Testis (tissue), 3 donors: ENCODE measurements around the gene BMP7. TPM values are rescaled to one million over a fixed set of nuclear protein-coding genes. Genes with fewer than 3 reads are reported as not detected.
"Not testable (repeated sequence)": the region's sequence is repeated elsewhere in the genome, so short reads cannot be mapped to it uniquely, and the experiment has no call there.

Source experiments
- DNase-seq: peaks from one replicate; pipeline ENCODE4 v3.0.0-alpha.2; 2019
- H3K27ac ChIP-seq, 2 donors: fragments of 200-600 bp; sonication (generic); one replicate each; pipeline ENCODE4 v1.5.1; 2019
- H3K27me3 ChIP-seq: fragments of 200-600 bp; sonication (generic); one replicate; pipeline ENCODE4 v1.5.1; 2019
- H3K36me3 ChIP-seq: fragments of 200-600 bp; sonication (generic); one replicate; pipeline ENCODE4 v1.5.1; 2017; ENCODE audit warnings: low read depth; ENCODE audit errors: missing control alignments
- H3K4me1 ChIP-seq: fragments of 200-600 bp; sonication (generic); one replicate; pipeline ENCODE4 v1.5.1; 2019
- H3K4me3 ChIP-seq, 2 donors: fragments of 200-600 bp; sonication (generic); one replicate each; pipeline ENCODE4 v1.5.1; 2017 to 2019
- H3K9me3 ChIP-seq: fragments of 200-600 bp; sonication (generic); one replicate; pipeline ENCODE4 v1.5.1; 2017
- POLR2A ChIP-seq: fragments of 450-650 bp; IDR thresholded peaks from one replicate; pipeline ENCODE4 v1.6.1; 2017; ENCODE audit warnings: antibody characterized with exemption, mild to moderate bottlenecking, moderate library complexity
- WGBS, 2 donors: methylation state at CpG; one replicate each; pipeline ENCODE4 v1.1.5; 2018; 5-methylcytosine and 5-hydroxymethylcytosine counted together
- intact Hi-C: fragments of 100-400 bp; cut with DNase I; formaldehyde crosslinking; loops from one replicate; pipeline ENCODE4 v1.15.1; 2023; ENCODE audit warnings: low total_unique reads
- polyA plus RNA-seq: library from polyadenylated mRNA; stranded (reverse); fragments of 350-450 nt; fragmentation: Illumina TruSeq; extraction: RNeasy Lipid Tissue Mini Kit (QIAGEN cat#74804); gene quantifications from one replicate; pipeline ENCODE4 v1.2.3, GENCODE V29; 2014; ENCODE audit warnings: low read depth, low replicate concordance; ENCODE audit not compliant: insufficient read depth
- total RNA-seq, 2 donors: library from RNA; depleted of rRNA; stranded (reverse); fragments of >200 nt; gene quantifications; one replicate each; pipeline ENCODE4 v1.2.3, GENCODE V29; 2016
- TF ChIP-seq, protein P1 (sequence below), 3 experiments: fragments of 450-650 bp in 2 of 3; fragments of 200-600 bp in 1 of 3; sonication (generic) in 1 of 3; IDR thresholded peaks; one replicate each; pipeline ENCODE4 v1.5.1; 2016 to 2019; ENCODE audit warnings: antibody characterized with exemption in 3 of 3, mild to moderate bottlenecking in 2 of 3, moderate library complexity in 1 of 3

Gene BMP7
- total and polyA plus RNA-seq, 3 donors from 2014 or later = 2.4 to 7.1 (median 3.3) TPM

DNA sequence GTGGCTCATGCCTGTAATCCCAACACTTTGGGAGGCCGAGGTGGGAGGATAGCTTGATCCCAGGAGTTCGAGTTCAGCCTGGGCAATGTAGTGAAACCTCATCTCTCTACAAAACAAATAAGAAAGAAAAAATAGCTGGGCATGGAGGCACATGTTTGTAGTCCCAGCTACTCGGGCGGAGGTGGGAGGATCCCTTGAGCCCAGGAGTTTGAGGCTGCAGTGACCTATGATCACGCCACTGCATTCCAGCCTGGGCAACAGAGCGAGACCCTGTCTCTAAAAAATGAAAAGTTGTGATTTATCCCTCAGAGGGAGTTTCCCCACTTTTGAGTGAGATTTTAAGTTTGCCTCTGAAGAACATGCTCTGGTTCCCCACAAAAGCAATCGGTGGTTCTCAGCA is 17.4 kb upstream of the BMP7 start:
- no peaks in the 10 kb centered on the region for H3K4me1 ChIP-seq
- no peak overlapping the region for H3K27ac ChIP-seq
- no peak for DNase-seq
- no peaks in the 10 kb centered on the region for H3K36me3 ChIP-seq
- intact Hi-C loops = no loop called here
- H3K4me3 ChIP-seq = no peak overlapping the region
- TF ChIP-seq, protein P1, sequence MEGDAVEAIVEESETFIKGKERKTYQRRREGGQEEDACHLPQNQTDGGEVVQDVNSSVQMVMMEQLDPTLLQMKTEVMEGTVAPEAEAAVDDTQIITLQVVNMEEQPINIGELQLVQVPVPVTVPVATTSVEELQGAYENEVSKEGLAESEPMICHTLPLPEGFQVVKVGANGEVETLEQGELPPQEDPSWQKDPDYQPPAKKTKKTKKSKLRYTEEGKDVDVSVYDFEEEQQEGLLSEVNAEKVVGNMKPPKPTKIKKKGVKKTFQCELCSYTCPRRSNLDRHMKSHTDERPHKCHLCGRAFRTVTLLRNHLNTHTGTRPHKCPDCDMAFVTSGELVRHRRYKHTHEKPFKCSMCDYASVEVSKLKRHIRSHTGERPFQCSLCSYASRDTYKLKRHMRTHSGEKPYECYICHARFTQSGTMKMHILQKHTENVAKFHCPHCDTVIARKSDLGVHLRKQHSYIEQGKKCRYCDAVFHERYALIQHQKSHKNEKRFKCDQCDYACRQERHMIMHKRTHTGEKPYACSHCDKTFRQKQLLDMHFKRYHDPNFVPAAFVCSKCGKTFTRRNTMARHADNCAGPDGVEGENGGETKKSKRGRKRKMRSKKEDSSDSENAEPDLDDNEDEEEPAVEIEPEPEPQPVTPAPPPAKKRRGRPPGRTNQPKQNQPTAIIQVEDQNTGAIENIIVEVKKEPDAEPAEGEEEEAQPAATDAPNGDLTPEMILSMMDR (IDR thresholded peaks at IDR 0.05) = no peak
- TF ChIP-seq POLR2A = no peak
- WGBS, 2 donors = 83 to 84% methylated on average over 7 of the region's 7 CpGs
- H3K9me3 ChIP-seq = no peaks in the 10 kb centered on the region
- H3K27me3 ChIP-seq = no peaks in the 10 kb centered on the region

DNA sequence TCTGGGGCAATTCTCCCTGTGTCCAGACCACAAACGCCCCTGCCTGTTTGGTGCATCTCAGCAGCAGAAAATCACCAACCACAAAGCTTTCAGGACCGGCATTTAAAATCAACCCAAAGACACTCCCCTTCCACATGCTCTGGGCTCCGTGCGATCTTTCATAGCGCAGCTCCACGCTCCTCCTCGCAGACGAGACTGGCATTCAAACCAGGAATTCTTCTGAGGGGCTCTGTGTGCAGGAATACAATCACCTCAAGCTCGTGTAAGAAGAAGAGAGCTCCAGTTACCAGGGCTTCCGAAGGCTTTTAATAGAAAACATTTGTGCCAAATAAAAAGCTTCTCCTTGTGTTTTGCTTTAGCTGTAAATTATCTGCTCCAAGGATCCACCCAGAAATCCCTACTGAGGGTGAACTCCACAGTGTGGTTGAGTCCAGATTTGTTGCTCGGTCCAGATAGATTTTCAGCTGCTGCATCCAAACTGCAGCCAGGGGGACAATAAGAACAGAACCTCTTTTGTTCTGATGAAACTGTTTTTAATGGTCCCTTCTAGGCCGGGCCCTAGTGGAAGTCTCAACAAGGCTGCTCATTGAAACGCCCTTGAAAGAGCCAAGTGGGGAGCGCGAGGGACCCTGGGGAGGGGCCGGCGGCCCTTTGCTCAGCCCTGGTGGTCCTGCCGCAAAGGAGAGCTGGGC is 16.4 kb upstream of the BMP7 start:
- Histone ChIP-seq H3K27ac (no peak overlapping the region), H3K36me3 (no peaks in the 10 kb centered on the region), H3K27me3 (no peaks in the 10 kb centered on the region), H3K9me3 (no peaks in the 10 kb centered on the region), H3K4me3 (no peak overlapping the region), H3K4me1 (no peaks in the 10 kb centered on the region)
- 31 to 48% methylated on average over 18 of the region's 18 CpGs for WGBS, 2 donors
- DNase-seq = no peak
- TF ChIP-seq POLR2A = no peak
- TF ChIP-seq, protein P1 (IDR thresholded peaks at IDR 0.05) = no peak
- intact Hi-C loops = no loop called here

DNA sequence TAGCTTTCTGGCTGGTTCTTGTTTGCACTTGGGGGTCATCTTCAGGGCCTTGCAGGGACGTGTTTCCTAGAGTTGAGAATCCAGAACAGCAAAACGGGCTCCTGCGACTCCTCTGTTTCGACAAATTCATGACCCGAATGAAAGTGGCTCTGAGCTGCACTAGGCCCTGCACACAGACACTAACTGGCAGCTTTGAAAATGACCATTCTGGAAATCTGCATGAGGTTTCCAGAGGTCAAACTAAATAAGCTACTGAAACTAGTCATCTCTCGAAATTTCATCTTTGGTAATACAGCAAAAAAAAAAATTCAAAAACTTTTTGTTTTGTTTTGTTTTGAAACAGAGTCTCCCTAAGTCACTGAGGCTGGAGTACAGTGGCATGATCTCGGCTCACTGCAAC is 15.5 kb upstream of the BMP7 start:
- 84 to 92% methylated on average over 5 to 7 of the region's 7 CpGs for WGBS, 2 donors
- Histone ChIP-seq H3K4me1 (no peaks in the 10 kb centered on the region), H3K36me3 (no peaks in the 10 kb centered on the region), H3K9me3 (no peaks in the 10 kb centered on the region), H3K4me3 (no peak overlapping the region), H3K27me3 (no peaks in the 10 kb centered on the region), H3K27ac (no peak overlapping the region)
- no peak for DNase-seq
- intact Hi-C loops = no loop called here
- no peak for TF ChIP-seq POLR2A

DNA sequence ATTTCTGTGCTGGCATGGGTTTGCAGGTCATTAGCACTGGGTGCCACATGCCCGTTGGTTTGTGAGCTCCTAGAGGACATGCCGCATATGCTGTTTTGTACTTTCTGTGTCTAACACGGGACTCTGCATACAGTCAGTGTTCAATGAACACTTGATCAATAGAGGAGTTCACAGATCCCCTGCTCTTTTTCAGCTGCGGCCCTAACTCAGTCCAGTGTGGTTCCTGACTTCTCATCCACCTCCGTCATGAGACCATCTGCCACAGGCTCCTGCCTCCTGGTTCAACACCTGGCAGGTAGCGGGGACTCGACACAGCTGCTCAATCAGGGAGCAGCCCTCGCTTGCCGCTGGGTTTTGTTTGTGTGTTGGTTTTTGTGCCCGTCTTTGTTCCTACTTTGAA is 13.8 kb upstream of the BMP7 start:
- Histone ChIP-seq H3K9me3 (no peaks in the 10 kb centered on the region), H3K4me3 (no peak overlapping the region), H3K27ac (no peak overlapping the region), H3K27me3 (no peaks in the 10 kb centered on the region), H3K36me3 (no peaks in the 10 kb centered on the region), H3K4me1 (no peaks in the 10 kb centered on the region)
- intact Hi-C loops = no loop called here
- WGBS, 2 donors = 87 to 88% methylated on average over 10 of the region's 10 CpGs
- TF ChIP-seq, protein P1 (IDR thresholded peaks at IDR 0.05) = no peak
- no peak for TF ChIP-seq POLR2A
- no peak for DNase-seq

DNA sequence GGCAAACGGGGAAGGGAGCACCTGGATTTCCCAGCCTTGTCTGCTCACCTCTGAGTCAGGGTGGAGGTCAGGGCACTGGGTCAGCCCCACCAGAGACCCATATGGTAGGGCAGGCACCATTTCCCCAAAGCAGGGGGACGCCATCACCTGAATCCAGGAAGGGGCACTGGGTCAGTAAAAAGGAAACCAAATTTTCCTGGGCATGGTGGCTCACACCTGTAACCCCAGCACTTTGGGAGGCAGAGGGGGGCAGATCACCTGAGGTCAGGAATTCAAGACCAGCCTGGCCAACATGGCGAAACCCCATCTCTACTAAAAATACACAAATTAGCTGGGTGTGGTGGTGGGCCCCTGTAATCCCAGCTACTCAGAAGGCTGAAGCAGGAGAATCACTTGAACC is 13.1 kb upstream of the BMP7 start:
- DNase-seq, intact Hi-C loops, H3K4me3 ChIP-seq, H3K9me3 ChIP-seq, H3K27ac ChIP-seq, H3K36me3 ChIP-seq, H3K27me3 ChIP-seq, H3K4me1 ChIP-seq: not testable (repeated sequence)
- WGBS, 2 donors = 79 to 83% methylated on average over 3 of the region's 3 CpGs

DNA sequence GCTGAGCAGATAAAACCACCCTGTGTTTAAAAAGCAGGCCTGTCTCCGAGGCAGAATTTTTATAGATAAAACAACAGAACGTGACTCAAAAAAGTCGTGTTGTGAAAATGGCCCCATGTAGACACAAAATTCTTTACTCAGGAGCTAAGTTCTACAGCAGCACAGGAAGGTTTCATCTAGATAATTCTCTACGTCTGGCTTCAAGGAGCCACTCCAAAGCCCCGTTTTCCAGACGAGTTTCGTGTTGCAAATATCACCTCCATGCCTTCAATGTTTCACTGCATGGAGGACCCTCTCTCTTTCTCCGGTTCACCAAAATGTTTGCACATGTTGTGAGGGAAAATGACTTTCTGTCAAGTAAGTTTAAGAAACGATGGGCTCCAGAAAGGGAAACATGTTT is 12.0 kb upstream of the BMP7 start:
- no peak for DNase-seq
- WGBS, 2 donors = 53 to 57% methylated on average over 9 of the region's 9 CpGs
- no peaks in the 10 kb centered on the region for H3K27me3 ChIP-seq
- H3K9me3 ChIP-seq = no peaks in the 10 kb centered on the region
- no peak for TF ChIP-seq POLR2A
- TF ChIP-seq, protein P1 (IDR thresholded peaks at IDR 0.05) = no peak
- no peak overlapping the region for H3K4me3 ChIP-seq
- H3K36me3 ChIP-seq = no peaks in the 10 kb centered on the region
- no peaks in the 10 kb centered on the region for H3K4me1 ChIP-seq
- H3K27ac ChIP-seq = no peak overlapping the region
- intact Hi-C loops = no loop called here
